OCI-LY3 (cell line): Measurements from ENCODE around the gene EHMT1.

Experiments
- CTCF ChIP-seq: fragments of 200-600, 300-600 bp; sonication (generic); IDR thresholded peaks from 2 replicates; pipeline ENCODE4 v1.5.1; 2014; ENCODE audit warnings: antibody characterized with exemption, low read length, low read depth
- EZH2phosphoT487 ChIP-seq: fragments of 200-600 bp; shearing (Covaris generic); IDR thresholded peaks from 2 replicates; pipeline ENCODE4 v1.6.1; 2018; ENCODE audit warnings: antibody characterized with exemption, mixed run types, low read depth

GRCh38 chr9:137738703-137739102 lies 119.9 kb downstream of the EHMT1 start:
- TF ChIP-seq CTCF (no peak), EZH2phosphoT487 (no peak)
